Measurements from ENCODE around the gene ROR2.

- TF ChIP-seq TARDBP (IDR thresholded peaks at IDR 0.05) (no peak), FOXM1 (IDR thresholded peaks at IDR 0.05; ENCODE audit: borderline replicate concordance) (no peak), SUZ12 (IDR thresholded peaks at IDR 0.05) (no peak), SP1 (IDR thresholded peaks at IDR 0.05) (no peak), L3MBTL2 (conservative IDR thresholded peaks at IDR 0.05) (no peak), NFRKB (IDR thresholded peaks at IDR 0.05) (no peak), PKNOX1 (IDR thresholded peaks at IDR 0.05) (no peak), ELF4 (IDR thresholded peaks at IDR 0.05) (no peak)
Observed at GRCh38 chr9:91582181-91582580, 367.8 kb downstream of the ROR2 start.

Measured in HEK293T (cell line).